RWPE2 (cell line): ENCODE results near the gene SLC22A1.
"Not testable (repeated sequence)": the region's sequence is repeated elsewhere in the genome, so short reads cannot be mapped to it uniquely, and the experiment has no call there.

ENCODE experiments used
- ATAC-seq: fragments of 200-7000 bp; cut with Tn5 transposase; 3 replicates; pipeline ENCODE4 v1.9.1; 2021; ENCODE audit warnings: low read depth
- DNase-seq: peaks from one replicate; pipeline ENCODE4 v3.0.0-alpha.2; 2020; ENCODE audit warnings: low spot score
- H3K27ac ChIP-seq: fragments of 450-650 bp; 2 replicates; pipeline ENCODE4 v1.5.1; 2017; ENCODE audit warnings: mild to moderate bottlenecking; ENCODE audit not compliant: poor library complexity, severe bottlenecking
- H3K27me3 ChIP-seq: fragments of 250-450 bp; sonication (Bioruptor Pico); 2 replicates; pipeline ENCODE4 v1.5.1; 2021; ENCODE audit warnings: mild to moderate bottlenecking, moderate library complexity; ENCODE audit not compliant: insufficient read depth, poor library complexity, severe bottlenecking
- H3K36me3 ChIP-seq: fragments of 250-450 bp; sonication (Bioruptor Pico); 2 replicates; pipeline ENCODE4 v1.5.1; 2020; ENCODE audit warnings: low read depth, mild to moderate bottlenecking, moderate library complexity
- H3K4me1 ChIP-seq: fragments of 250-450 bp; sonication (Bioruptor Pico); 2 replicates; pipeline ENCODE4 v1.5.1; 2021; ENCODE audit warnings: mild to moderate bottlenecking, moderate library complexity; ENCODE audit not compliant: insufficient read depth, poor library complexity, severe bottlenecking
- H3K4me3 ChIP-seq: fragments of 250-450 bp; sonication (Bioruptor Pico); 2 replicates; pipeline ENCODE4 v1.5.1; 2021; ENCODE audit warnings: mild to moderate bottlenecking, moderate library complexity; ENCODE audit not compliant: severe bottlenecking
- H3K9me3 ChIP-seq: fragments of 250-450 bp; sonication (Bioruptor Pico); 2 replicates; pipeline ENCODE4 v1.5.1; 2021; ENCODE audit warnings: mild to moderate bottlenecking, moderate library complexity; ENCODE audit not compliant: severe bottlenecking
- TF ChIP-seq, protein P1 (sequence below): fragments of 450-650 bp; IDR thresholded peaks from one replicate; pipeline ENCODE4 v1.5.1; 2017; ENCODE audit warnings: mild to moderate bottlenecking, moderate library complexity; ENCODE audit not compliant: poor library complexity, severe bottlenecking

SLC22A1 gene

DNA sequence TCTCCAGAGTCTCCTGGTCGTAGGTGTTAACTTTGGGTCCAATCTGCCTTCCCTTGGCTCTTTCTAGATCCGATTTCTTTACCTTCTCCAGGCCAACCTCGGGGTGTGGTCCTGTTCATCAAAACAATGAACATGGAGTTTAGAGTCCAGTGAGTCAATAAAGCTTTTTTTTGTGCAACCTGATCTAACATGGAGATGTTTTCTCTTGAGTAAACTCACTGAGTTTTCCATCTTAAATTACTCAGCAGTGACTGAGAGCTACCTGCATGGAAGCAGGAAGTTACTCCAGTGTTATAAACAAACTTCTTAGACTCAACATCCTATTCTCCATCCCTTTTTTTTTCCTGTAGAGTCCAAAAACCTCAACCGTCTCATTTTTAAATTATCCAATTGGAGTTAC is 14.9 kb upstream of the SLC22A1 start:
- no peak overlapping the region for H3K27ac ChIP-seq
- H3K27me3 ChIP-seq = no peaks in the 10 kb centered on the region
- DNase-seq (no peak), ATAC-seq (no peak)
- H3K4me3 ChIP-seq = no peak overlapping the region
- H3K9me3 ChIP-seq = no peaks in the 10 kb centered on the region
- no peaks in the 10 kb centered on the region for H3K4me1 ChIP-seq
- TF ChIP-seq, protein P1, sequence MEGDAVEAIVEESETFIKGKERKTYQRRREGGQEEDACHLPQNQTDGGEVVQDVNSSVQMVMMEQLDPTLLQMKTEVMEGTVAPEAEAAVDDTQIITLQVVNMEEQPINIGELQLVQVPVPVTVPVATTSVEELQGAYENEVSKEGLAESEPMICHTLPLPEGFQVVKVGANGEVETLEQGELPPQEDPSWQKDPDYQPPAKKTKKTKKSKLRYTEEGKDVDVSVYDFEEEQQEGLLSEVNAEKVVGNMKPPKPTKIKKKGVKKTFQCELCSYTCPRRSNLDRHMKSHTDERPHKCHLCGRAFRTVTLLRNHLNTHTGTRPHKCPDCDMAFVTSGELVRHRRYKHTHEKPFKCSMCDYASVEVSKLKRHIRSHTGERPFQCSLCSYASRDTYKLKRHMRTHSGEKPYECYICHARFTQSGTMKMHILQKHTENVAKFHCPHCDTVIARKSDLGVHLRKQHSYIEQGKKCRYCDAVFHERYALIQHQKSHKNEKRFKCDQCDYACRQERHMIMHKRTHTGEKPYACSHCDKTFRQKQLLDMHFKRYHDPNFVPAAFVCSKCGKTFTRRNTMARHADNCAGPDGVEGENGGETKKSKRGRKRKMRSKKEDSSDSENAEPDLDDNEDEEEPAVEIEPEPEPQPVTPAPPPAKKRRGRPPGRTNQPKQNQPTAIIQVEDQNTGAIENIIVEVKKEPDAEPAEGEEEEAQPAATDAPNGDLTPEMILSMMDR = no peak
- H3K36me3 ChIP-seq = peaks cover 40% of the 10 kb centered on the region

DNA sequence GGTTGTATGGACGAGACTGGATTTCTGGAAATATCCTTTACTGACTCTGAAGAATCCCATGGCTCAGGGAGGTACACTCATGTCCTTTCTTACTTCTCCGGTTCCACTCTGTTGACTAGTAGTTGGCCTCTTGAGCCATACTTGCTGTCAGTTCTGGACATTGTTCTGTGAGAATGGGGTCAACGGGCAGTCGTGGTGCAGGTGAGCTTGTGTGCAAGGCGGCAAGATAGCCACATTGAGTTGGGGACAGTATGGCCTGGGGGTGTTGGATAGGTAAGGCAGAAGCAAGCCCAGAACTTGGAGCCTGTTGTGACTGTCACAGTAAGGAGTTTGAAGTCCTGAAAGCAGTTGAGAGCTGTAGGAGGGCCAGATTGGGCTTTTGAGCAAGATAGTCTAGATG is 13.5 kb upstream of the SLC22A1 start:
- TF ChIP-seq, protein P1 = no peak
- no peak overlapping the region for H3K27ac ChIP-seq
- H3K4me3 ChIP-seq = no peak overlapping the region
- H3K9me3 ChIP-seq = no peaks in the 10 kb centered on the region
- no peaks in the 10 kb centered on the region for H3K27me3 ChIP-seq
- ATAC-seq (no peak), DNase-seq (no peak)
- peaks cover 34% of the 10 kb centered on the region for H3K36me3 ChIP-seq
- no peaks in the 10 kb centered on the region for H3K4me1 ChIP-seq

DNA sequence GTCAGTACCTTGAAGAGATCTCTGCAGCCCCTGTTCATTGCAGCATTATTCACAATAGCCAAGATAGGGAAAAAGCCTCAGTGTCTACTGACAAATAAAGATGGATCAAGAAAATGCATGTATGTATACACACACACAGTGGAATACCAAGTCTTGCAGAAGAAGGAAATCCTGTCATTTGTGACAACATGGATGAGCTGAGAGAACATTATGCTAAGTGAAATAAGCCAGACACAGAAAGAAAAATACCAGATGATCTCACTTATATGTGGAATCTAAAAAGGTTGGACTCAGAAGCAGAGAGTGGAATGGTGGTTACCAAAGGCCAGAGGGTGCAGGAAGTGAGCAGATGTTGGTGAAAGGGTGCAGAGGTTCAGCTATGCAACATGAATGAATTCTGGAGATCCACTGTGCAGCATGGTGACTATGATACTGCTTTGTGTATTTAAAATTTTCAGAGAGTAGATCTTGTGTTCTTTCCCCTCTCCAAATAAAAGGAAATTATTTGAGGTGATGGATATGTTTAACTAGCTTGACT is 11.0 kb upstream of the SLC22A1 start:
- DNase-seq = no peak
- H3K4me3 ChIP-seq = no peak overlapping the region
- no peak for ATAC-seq
- H3K27ac ChIP-seq = no peak overlapping the region
- peaks cover 8% of the 10 kb centered on the region for H3K36me3 ChIP-seq
- no peaks in the 10 kb centered on the region for H3K27me3 ChIP-seq
- no peaks in the 10 kb centered on the region for H3K9me3 ChIP-seq
- H3K4me1 ChIP-seq = no peaks in the 10 kb centered on the region
- TF ChIP-seq, protein P1 = no peak

DNA sequence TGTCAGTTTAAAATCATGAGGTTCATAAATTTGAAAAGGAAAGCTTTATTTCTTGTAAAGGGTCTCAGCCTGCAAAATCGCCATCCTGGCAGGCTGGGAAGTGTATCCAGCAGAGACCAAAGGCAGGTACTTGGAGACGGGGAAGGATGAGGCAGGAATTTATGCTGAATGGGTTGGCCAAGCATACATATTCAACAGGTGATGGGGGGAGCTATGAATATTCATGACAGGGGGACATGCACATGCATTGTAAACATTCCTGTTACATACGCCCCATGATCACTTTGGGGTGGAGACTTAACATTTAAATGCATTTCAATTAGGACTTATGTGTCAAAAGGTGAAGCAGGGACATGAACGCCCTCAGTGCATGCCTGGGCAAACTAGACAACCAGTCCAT is 9.8 kb upstream of the SLC22A1 start:
- ATAC-seq (no peak), DNase-seq (no peak)
- Histone ChIP-seq H3K27me3 (no peaks in the 10 kb centered on the region), H3K4me1 (no peaks in the 10 kb centered on the region), H3K9me3 (no peaks in the 10 kb centered on the region), H3K36me3 (0 out of 2 replicates have a peak, but pooled peaks cover 4% of the 10 kb centered on the region), H3K27ac (no peak overlapping the region), H3K4me3 (no peak overlapping the region)
- TF ChIP-seq, protein P1 = no peak

DNA sequence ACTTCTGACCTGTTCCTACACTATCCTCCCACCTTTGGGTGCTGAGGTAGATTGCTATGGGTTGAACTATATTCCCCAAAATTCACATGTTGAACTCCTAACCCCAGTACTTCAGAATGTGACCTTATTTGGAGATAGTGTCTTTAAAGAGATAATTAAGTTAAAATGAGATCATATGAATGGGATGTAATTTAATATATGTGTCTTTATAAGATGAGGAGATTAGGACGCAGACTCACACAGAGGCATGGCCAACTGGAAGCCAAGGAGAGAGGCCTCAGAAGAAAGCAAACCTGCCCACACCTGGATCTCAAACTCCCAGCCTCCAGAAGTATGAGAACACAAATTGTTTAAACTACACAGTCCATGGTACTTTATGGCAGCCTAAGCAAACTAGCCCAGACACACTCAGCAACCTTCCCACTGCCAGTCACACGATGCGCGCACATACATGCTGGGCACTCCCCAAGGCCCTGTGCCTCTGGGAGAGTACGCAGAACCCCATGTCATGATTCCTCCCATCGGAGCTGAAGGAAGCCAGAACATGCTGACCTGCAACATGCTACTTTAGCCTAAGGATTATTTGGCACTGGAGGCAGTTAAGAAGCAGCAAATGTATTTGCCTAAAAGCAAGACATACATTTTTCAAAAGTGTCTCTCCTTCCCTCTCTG is 8.9 kb upstream of the SLC22A1 start:
- Histone ChIP-seq H3K9me3 (no peaks in the 10 kb centered on the region), H3K36me3 (0 out of 2 replicates have a peak, but pooled peaks cover 4% of the 10 kb centered on the region), H3K27ac (no peak overlapping the region), H3K4me3 (no peak overlapping the region), H3K4me1 (no peaks in the 10 kb centered on the region), H3K27me3 (no peaks in the 10 kb centered on the region)
- 0 out of 3 replicates have a peak, but pooled peaks have one; percentile 11 for ATAC-seq
- no peak for DNase-seq
- TF ChIP-seq, protein P1 = no peak

DNA sequence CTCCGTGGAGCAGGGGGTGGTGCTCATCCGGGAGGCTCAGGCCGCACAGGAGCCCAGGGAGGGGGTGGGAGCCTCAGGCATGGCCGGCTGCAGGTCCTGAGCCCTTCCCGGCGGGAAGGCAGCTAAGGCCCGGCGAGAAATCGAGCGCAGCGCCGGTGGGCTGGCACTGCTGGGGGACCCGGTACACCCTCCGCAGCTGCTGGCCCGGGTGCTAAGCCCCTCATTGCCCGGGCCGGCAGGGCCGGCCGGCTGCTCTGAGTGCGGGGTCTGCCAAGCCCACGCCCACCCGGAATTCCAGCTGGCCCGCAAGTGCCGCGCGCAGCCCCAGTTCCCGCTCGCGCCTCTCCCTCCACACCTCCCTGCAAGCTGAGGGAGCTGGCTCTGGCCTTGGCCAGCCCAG is 7.1 kb upstream of the SLC22A1 start:
- not testable (repeated sequence) for H3K27ac ChIP-seq, H3K9me3 ChIP-seq, H3K27me3 ChIP-seq, H3K4me3 ChIP-seq, H3K36me3 ChIP-seq, DNase-seq, H3K4me1 ChIP-seq, ATAC-seq
